B cell (primary cell): ENCODE results near the gene PPFIA4.

Experiments
- EZH2 ChIP-seq: IDR thresholded peaks from 2 replicates; pipeline ENCODE4 v1.6.1; 2012; ENCODE audit warnings: borderline replicate concordance, low read depth, mild to moderate bottlenecking, moderate library complexity, low read length; ENCODE audit not compliant: insufficient read depth, poor library complexity, severe bottlenecking
- TF ChIP-seq, protein P1 (sequence below): fragments of 200-600 bp; IDR thresholded peaks from one replicate; pipeline ENCODE4 v1.8.0; 2022; ENCODE audit warnings: antibody characterized with exemption, mild to moderate bottlenecking

DNA sequence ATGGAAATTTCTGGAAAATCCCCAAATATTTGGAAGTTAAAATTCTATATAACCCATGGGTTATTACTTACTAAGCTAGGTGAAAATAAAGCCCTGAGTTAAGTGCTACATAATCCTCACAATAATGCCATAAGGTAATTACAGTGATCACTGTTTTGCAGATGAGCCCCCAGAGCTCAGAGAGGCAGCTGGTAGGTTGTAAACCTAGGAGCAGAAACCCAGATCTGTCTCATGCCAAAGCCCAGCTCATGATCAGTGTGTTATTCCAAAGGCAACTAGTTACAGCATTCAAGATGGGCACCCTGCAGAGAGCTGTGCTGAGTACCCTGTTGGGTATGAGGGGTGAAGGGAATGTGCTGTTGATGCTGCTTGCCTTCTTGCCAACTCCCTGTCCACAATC lies 70.3 kb downstream of the PPFIA4 start:
- TF ChIP-seq, protein P1, sequence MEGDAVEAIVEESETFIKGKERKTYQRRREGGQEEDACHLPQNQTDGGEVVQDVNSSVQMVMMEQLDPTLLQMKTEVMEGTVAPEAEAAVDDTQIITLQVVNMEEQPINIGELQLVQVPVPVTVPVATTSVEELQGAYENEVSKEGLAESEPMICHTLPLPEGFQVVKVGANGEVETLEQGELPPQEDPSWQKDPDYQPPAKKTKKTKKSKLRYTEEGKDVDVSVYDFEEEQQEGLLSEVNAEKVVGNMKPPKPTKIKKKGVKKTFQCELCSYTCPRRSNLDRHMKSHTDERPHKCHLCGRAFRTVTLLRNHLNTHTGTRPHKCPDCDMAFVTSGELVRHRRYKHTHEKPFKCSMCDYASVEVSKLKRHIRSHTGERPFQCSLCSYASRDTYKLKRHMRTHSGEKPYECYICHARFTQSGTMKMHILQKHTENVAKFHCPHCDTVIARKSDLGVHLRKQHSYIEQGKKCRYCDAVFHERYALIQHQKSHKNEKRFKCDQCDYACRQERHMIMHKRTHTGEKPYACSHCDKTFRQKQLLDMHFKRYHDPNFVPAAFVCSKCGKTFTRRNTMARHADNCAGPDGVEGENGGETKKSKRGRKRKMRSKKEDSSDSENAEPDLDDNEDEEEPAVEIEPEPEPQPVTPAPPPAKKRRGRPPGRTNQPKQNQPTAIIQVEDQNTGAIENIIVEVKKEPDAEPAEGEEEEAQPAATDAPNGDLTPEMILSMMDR, result no peak
- no peak for TF ChIP-seq EZH2
